ENCODE measurements around the gene ACTR1A. TPM values are rescaled to one million over a fixed set of nuclear protein-coding genes. Genes with fewer than 3 reads are reported as not detected.

Gene ACTR1A
- total RNA-seq, 4 donors from 2014 or later: 68.0 to 85.6 (median 82.3) TPM

GRCh38 chr10:102485093-102485784 is 17.3 kb downstream of the ACTR1A start:
- H3K9me3 ChIP-seq: no peaks in the 10 kb centered on the region
- H3K36me3 ChIP-seq: peaks cover 62 to 100% (median 82%) of the 10 kb centered on the region in 3 donors
- H3K27ac ChIP-seq: peak overlapping the region in 1 of 4 donors; percentile 9
- DNase-seq: no peak
- TF ChIP-seq CTCF (IDR thresholded peaks at IDR 0.05) (no peak), POLR2A (IDR thresholded peaks at IDR 0.05) (no peak)
- H3K27me3 ChIP-seq: no peaks in the 10 kb centered on the region
- H3K4me1 ChIP-seq: no peaks in the 10 kb centered on the region
- WGBS, 2 donors: 89 to 92% methylated on average over 5 to 12 of the region's 18 CpGs
- intact Hi-C loops (cut with DNase I): no loop called here
- no peak overlapping the region for H3K4me3 ChIP-seq

DNA sequence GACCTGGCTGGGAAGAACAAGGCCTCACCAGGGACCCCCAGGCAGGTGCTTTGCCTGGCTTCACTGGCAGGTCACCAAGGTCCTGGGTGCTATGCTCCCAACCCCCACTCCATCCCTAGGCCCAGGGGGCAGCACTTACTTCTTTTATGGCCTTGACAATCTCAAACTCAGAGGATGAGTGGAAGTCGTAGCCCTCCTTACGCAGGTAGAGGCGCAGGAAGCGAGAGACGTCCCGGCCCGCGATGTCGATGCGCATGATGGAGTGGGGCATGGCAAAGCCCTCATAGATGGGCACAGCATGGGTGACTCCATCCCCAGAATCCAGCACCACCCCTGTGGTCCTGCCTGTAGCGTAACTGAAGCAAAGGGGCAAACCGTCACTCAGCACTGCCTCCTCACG is 18.5 kb downstream of the ACTR1A start:
- 91 to 93% methylated on average over 10 to 12 of the region's 13 CpGs for WGBS, 2 donors
- DNase-seq: no peak
- Histone ChIP-seq H3K27ac (no peak overlapping the region), H3K4me3 (no peak overlapping the region), H3K27me3 (no peaks in the 10 kb centered on the region), H3K36me3 (peaks cover 58 to 99% (median 93%) of the 10 kb centered on the region in 3 donors), H3K9me3 (no peaks in the 10 kb centered on the region), H3K4me1 (no peaks in the 10 kb centered on the region)
- intact Hi-C loops (cut with DNase I): no loop called here
- TF ChIP-seq CTCF (IDR thresholded peaks at IDR 0.05) (no peak), POLR2A (IDR thresholded peaks at IDR 0.05) (no peak)

DNA sequence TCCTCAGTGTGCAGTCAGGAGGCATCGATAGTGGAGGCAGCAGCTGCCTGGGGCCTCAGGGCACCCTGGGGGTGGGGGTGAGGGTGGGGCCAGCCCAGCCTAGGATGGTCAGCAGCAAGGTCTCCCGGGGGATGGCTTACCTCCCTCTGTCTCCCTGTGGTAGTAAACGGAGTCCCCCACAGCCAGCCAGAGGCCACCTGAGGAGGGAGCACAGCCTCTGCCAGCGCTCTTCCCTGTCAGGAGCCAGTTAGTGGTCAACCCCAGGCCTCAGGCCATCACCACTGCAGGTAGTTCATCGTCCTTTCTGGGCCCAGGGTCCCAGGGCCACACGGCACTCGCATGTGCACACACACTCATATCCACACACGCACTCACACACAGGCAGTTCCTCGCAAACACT is 22.1 kb downstream of the ACTR1A start:
- no peaks in the 10 kb centered on the region for H3K9me3 ChIP-seq
- no peak for DNase-seq
- H3K4me3 ChIP-seq: no peak overlapping the region
- intact Hi-C loops (cut with DNase I): no loop called here
- no peak for TF ChIP-seq POLR2A (IDR thresholded peaks at IDR 0.05)
- no peak for TF ChIP-seq CTCF (IDR thresholded peaks at IDR 0.05)
- no peaks in the 10 kb centered on the region for H3K27me3 ChIP-seq
- no peak overlapping the region for H3K27ac ChIP-seq
- peaks cover 36 to 64% (median 62%) of the 10 kb centered on the region in 3 donors for H3K36me3 ChIP-seq
- H3K4me1 ChIP-seq: no peaks in the 10 kb centered on the region
- 80 to 87% methylated on average over 3 to 5 of the region's 9 CpGs for WGBS, 2 donors

- H3K27ac ChIP-seq: peak overlapping the region in 1 of 4 donors; percentile 26
- H3K4me3 ChIP-seq: no peak overlapping the region
- H3K9me3 ChIP-seq: no peaks in the 10 kb centered on the region
- H3K36me3 ChIP-seq: peaks cover 28 to 57% (median 55%) of the 10 kb centered on the region in 3 donors
- TF ChIP-seq POLR2A (IDR thresholded peaks at IDR 0.05) (no peak), CTCF (IDR thresholded peaks at IDR 0.05) (no peak)
- no peaks in the 10 kb centered on the region for H3K27me3 ChIP-seq
- no peak for DNase-seq
- no peaks in the 10 kb centered on the region for H3K4me1 ChIP-seq
- intact Hi-C loops (cut with DNase I): no loop called here
Measured at GRCh38 chr10:102479651-102480050, 22.9 kb downstream of the ACTR1A start.

GRCh38 chr10:102476466-102477141 is 25.9 kb downstream of the ACTR1A start:
- no peak for DNase-seq
- Histone ChIP-seq H3K4me3 (no peak overlapping the region), H3K36me3 (peaks cover 13 to 26% (median 24%) of the 10 kb centered on the region in 3 donors), H3K9me3 (no peaks in the 10 kb centered on the region), H3K4me1 (no peaks in the 10 kb centered on the region), H3K27me3 (no peaks in the 10 kb centered on the region), H3K27ac (peak overlapping the region in 1 of 4 donors; percentile 21)
- TF ChIP-seq POLR2A (IDR thresholded peaks at IDR 0.05): no peak
- TF ChIP-seq CTCF (IDR thresholded peaks at IDR 0.05): no peak
- intact Hi-C loops (cut with DNase I): no loop called here
- WGBS, 2 donors: 55 to 66% methylated on average over 5 to 6 of the region's 9 CpGs

Measured in esophagus squamous epithelium (tissue), 5 donors.